IMR-90 (cell line): ENCODE results near the gene MYO1G. TPM values are rescaled to one million over a fixed set of nuclear protein-coding genes. Genes with fewer than 3 reads are reported as not detected.
A peak's percentile ranks its signal among the peaks of the same experiment; 100 is the strongest.

Experiments used
- ATAC-seq: fragments of 200-7000 bp; cut with Tn5 transposase; 2 replicates; pipeline ENCODE4 v1.9.1; 2020; ENCODE audit warnings: low read depth, mild to moderate bottlenecking, moderate library complexity
- BruUV-seq: library from RNA; stranded (reverse); fragments of 400-500 nt; replicated peaks from 2 replicates; lab custom pipeline; 2021; lab: Mats Ljungman, UMichigan
- CTCF ChIA-PET: fragments of 300-600 bp; formaldehyde crosslinking; extraction: SDS; loops from one replicate; lab custom pipeline; 2021; ENCODE audit warnings: antibody characterized with exemption; lab: Yijun Ruan, JAX
- POLR2A ChIA-PET: fragments of 300-600 bp; sonication (Branson Sonifier 250); formaldehyde crosslinking; loops from one replicate; lab custom pipeline; 2022; ENCODE audit warnings: antibody characterized with exemption; ENCODE audit not compliant: unreplicated experiment; lab: Charles Lee
- DNase-seq: peaks from one replicate; pipeline ENCODE4 v3.0.0; 2013
- H2AFZ ChIP-seq: replicated peaks from 2 replicates; pipeline ENCODE3; 2013; ENCODE audit warnings: low read length, mild to moderate bottlenecking; ENCODE audit not compliant: poor library complexity
- H2AK5ac ChIP-seq: 2 replicates; pipeline ENCODE4 v1.6.1; 2013; ENCODE audit warnings: low read depth, low read length, inconsistent platforms
- H2AK9ac ChIP-seq: replicated peaks from 2 replicates; pipeline ENCODE3; 2013; ENCODE audit warnings: mild to moderate bottlenecking, low read depth, low read length, moderate library complexity; ENCODE audit not compliant: poor library complexity
- H2BK120ac ChIP-seq: 2 replicates; pipeline ENCODE4 v1.6.1; 2013; ENCODE audit warnings: low read depth, low read length, inconsistent platforms
- H2BK15ac ChIP-seq: 3 replicates; pipeline ENCODE4 v1.6.1; 2013; ENCODE audit warnings: low read depth, low read length, inconsistent platforms
- H2BK20ac ChIP-seq: 2 replicates; pipeline ENCODE4 v1.6.1; 2013; ENCODE audit warnings: low read depth, mild to moderate bottlenecking, inconsistent platforms, low read length, moderate library complexity
- H2BK5ac ChIP-seq: 2 replicates; pipeline ENCODE4 v1.6.1; 2013; ENCODE audit warnings: mild to moderate bottlenecking, low read depth, low read length, inconsistent platforms; ENCODE audit not compliant: poor library complexity, severe bottlenecking
- H3K14ac ChIP-seq: replicated peaks from 2 replicates; pipeline ENCODE4 v1.6.1; 2013; ENCODE audit warnings: low read depth, low read length, inconsistent platforms
- H3K18ac ChIP-seq: 2 replicates; pipeline ENCODE4 v1.6.1; 2013; ENCODE audit warnings: low read depth, low read length, control low read depth
- H3K23ac ChIP-seq: 2 replicates; pipeline ENCODE4 v1.6.1; 2013; ENCODE audit warnings: low read depth, low read length, inconsistent platforms
- H3K27ac ChIP-seq: 2 replicates; pipeline ENCODE4 v1.5.1; 2013; ENCODE audit warnings: mild to moderate bottlenecking, control low read depth, low read length; ENCODE audit not compliant: insufficient read depth
- H3K27me3 ChIP-seq: 2 replicates; pipeline ENCODE4 v1.6.1; 2013; ENCODE audit warnings: low read length; ENCODE audit not compliant: control insufficient read depth, insufficient read depth
- H3K36me3 ChIP-seq: 2 replicates; pipeline ENCODE4 v1.6.1; 2013; ENCODE audit warnings: low read length, mixed read lengths; ENCODE audit not compliant: control insufficient read depth, insufficient read depth
- H3K4ac ChIP-seq: 2 replicates; pipeline ENCODE4 v1.6.1; 2013; ENCODE audit warnings: low read depth, low read length, inconsistent platforms
- H3K4me1 ChIP-seq: 2 replicates; pipeline ENCODE4 v1.6.1; 2013; ENCODE audit warnings: low read length, mixed read lengths; ENCODE audit not compliant: control insufficient read depth, insufficient read depth
- H3K4me2 ChIP-seq: 2 replicates; pipeline ENCODE4 v1.6.1; 2013; ENCODE audit warnings: low read depth, mild to moderate bottlenecking, control low read depth, low read length, moderate library complexity
- H3K4me3 ChIP-seq: 2 replicates; pipeline ENCODE4 v1.5.1; 2013; ENCODE audit warnings: low read depth, mild to moderate bottlenecking, control low read depth, low read length, moderate library complexity; ENCODE audit not compliant: insufficient read depth
- H3K56ac ChIP-seq: 2 replicates; pipeline ENCODE4 v1.6.1; 2013; ENCODE audit warnings: low read length, inconsistent platforms; ENCODE audit not compliant: insufficient read depth; ENCODE audit errors: extremely low read depth
- H3K79me1 ChIP-seq, 2 experiments: 2 replicates each; pipeline ENCODE4 v1.6.1; 2013; ENCODE audit warnings: low read length in 2 of 2, inconsistent platforms in 1 of 2, low read depth in 1 of 2
- H3K9ac ChIP-seq: 2 replicates; pipeline ENCODE4 v1.6.1; 2013; ENCODE audit warnings: low read depth, low read length, control low read depth
- H3K9me1 ChIP-seq: 2 replicates; pipeline ENCODE4 v1.6.1; 2013; ENCODE audit warnings: low read length, inconsistent platforms; ENCODE audit not compliant: insufficient read depth
- H3K9me3 ChIP-seq: 2 replicates; pipeline ENCODE4 v1.6.1; 2013; ENCODE audit warnings: low read length; ENCODE audit not compliant: control insufficient read depth, insufficient read depth
- H4K20me1 ChIP-seq: 2 replicates; pipeline ENCODE4 v1.6.1; 2013; ENCODE audit warnings: low read length, inconsistent platforms; ENCODE audit not compliant: insufficient read depth
- H4K5ac ChIP-seq: 2 replicates; pipeline ENCODE4 v1.6.1; 2013; ENCODE audit warnings: mild to moderate bottlenecking, low read depth, low read length, control low read depth
- H4K8ac ChIP-seq, 2 experiments: 2 replicates each; pipeline ENCODE4 v1.6.1; 2013; ENCODE audit warnings: low read depth in 2 of 2, low read length in 2 of 2, control low read depth in 1 of 2, inconsistent platforms in 1 of 2
- H4K91ac ChIP-seq: 2 replicates; pipeline ENCODE4 v1.6.1; 2013; ENCODE audit warnings: low read depth, low read length, inconsistent platforms; ENCODE audit not compliant: insufficient read depth
- CEBPB ChIP-seq: IDR thresholded peaks from 2 replicates; pipeline ENCODE4 v1.6.1; 2012; ENCODE audit warnings: low read depth, low read length, improper control_type of control experiment
- MAZ ChIP-seq: IDR thresholded peaks from 2 replicates; pipeline ENCODE4 v1.6.1; 2012; ENCODE audit warnings: low read depth, mild to moderate bottlenecking, low read length, improper control_type of control experiment, moderate library complexity, borderline replicate concordance
- MXI1 ChIP-seq: IDR thresholded peaks from 2 replicates; pipeline ENCODE4 v1.6.1; 2012; ENCODE audit warnings: low read depth, mild to moderate bottlenecking, low read length, moderate library complexity, borderline replicate concordance
- WGBS, 2 experiments: methylation state at CpG; one replicate each; pipeline versions ENCODE4 v1.1.5 to v1.1.7; 2013; ENCODE audit warnings: missing lambda C conversion rate in 2 of 2; ENCODE audit not compliant: insufficient read length in 1 of 2; ENCODE audit errors: extremely low coverage in 2 of 2; 5-methylcytosine and 5-hydroxymethylcytosine counted together
- dilution Hi-C: fragments of 300-500 bp; cut with HindIII; formaldehyde crosslinking; loops from one replicate; pipeline ENCODE4 v1.14.3; 2018; ENCODE audit warnings: low sequenced_read_pairs; ENCODE audit not compliant: unreplicated experiment
- in situ Hi-C: fragments of 300-500 bp; cut with MboI; formaldehyde crosslinking; loops from 3 replicates; pipeline ENCODE4 v1.14.3; 2019; ENCODE audit warnings: low sequenced_read_pairs, inconsistent platforms, mixed read lengths
- intact Hi-C: fragments of 100-400 bp; cut with micrococcal nuclease; formaldehyde crosslinking; loops from 2 replicates; pipeline ENCODE4 v1.10.0; 2022
- polyA plus RNA-seq, 3 experiments: library from polyadenylated mRNA; depleted of rRNA; stranded (reverse); fragments of >200 nt; gene quantifications; 2 replicates each; pipeline ENCODE4 v1.2.3, GENCODE V29; 2012; ENCODE audit warnings: low replicate concordance in 1 of 3
- total RNA-seq: library from RNA; depleted of rRNA; stranded (reverse); fragments of >200 nt; gene quantifications from 2 replicates; pipeline ENCODE4 v1.2.3, GENCODE V29; 2012

Gene MYO1G
- total and polyA plus RNA-seq, 2 of the 4 experiments (the other 2 are of a cell fraction): under 0.01 to 0.02 TPM

- Histone ChIP-seq H3K9me1 (peaks cover 15% of the 10 kb centered on the region), H4K20me1 (peaks cover 21% of the 10 kb centered on the region), H3K27ac (peak overlapping the region; percentile 60; the same call in 1 of the 2 replicates), H3K56ac (no peak overlapping the region), H3K4me2 (peak overlapping the region; percentile 38), H3K9me3 (no peaks in the 10 kb centered on the region), H3K18ac (no peak overlapping the region), H2BK120ac (peak overlapping the region; percentile 53), H4K91ac (peak overlapping the region; percentile 26; the same call in 1 of the 2 replicates), H2BK15ac (peak overlapping the region; percentile 11; the same call in 1 of the 3 replicates), H4K5ac (peak overlapping the region; percentile 17; the same call in 1 of the 2 replicates), H3K79me1 (peaks cover 13 to 29% of the 10 kb centered on the region in 2 experiments), H2AK9ac (peak overlapping the region; percentile 59), H3K4ac (peak overlapping the region; percentile 57), H4K8ac (peak overlapping the region; percentile 66 to 81; a peak in 2 of 4 replicates), H2BK20ac (no peak overlapping the region), H3K4me3 (no peak overlapping the region), H2AFZ (peak overlapping the region; percentile 48), H3K4me1 (peaks cover 13% of the 10 kb centered on the region), H3K27me3 (no peaks in the 10 kb centered on the region), H2BK5ac (peak overlapping the region; percentile 33), H2AK5ac (no peak overlapping the region), H3K9ac (no peak overlapping the region), H3K23ac (peak overlapping the region; percentile 48; the same call in 1 of the 2 replicates), H3K36me3 (peaks cover 30% of the 10 kb centered on the region), H3K14ac (peak overlapping the region; percentile 71)
- ChIA-PET POLR2A (no interaction called here), CTCF (no interaction called here)
- ATAC-seq: peak; percentile 55
- in situ Hi-C loops: no loop called here
- WGBS, 2 experiments: 17% methylated on average over 1 of the region's 8 CpGs; no CpG with 5 or more reads in 1 of the 2 experiments
- BruUV-seq: no TSS peak
- DNase-seq: peak; percentile 83
- TF ChIP-seq MAZ (no peak), MXI1 (no peak), CEBPB (peak; percentile 94)
- intact Hi-C loops: no loop called here
- dilution Hi-C loops: no loop called here
Observed at GRCh38 chr7:44980393-44981034, 1.7 kb upstream of the MYO1G start.
